CD4-positive, CD25-positive, alpha-beta regulatory T cell (primary cell): ENCODE measurements around the gene GUCY1A2. TPM values are rescaled to one million over a fixed set of nuclear protein-coding genes. Genes with fewer than 3 reads are reported as not detected.
"Not testable (repeated sequence)": the region's sequence is repeated elsewhere in the genome, so short reads cannot be mapped to it uniquely, and the experiment has no call there.

Source experiments
- ATAC-seq, 2 donors: fragments of 150-1000 bp; cut with Tn5 transposase; one replicate each; pipeline ENCODE4 v1.10.0; 2021; ENCODE audit warnings: low read depth in 2 of 2, moderate number of reproducible peaks in 2 of 2, moderate library complexity in 1 of 2
- DNase-seq, 3 donors: peaks; one replicate each; pipeline versions ENCODE4 v3.0.0 to v3.0.0-alpha.2; 2012 to 2022; ENCODE audit warnings: mixed read lengths in 1 of 3
- H3K27ac ChIP-seq: one replicate; pipeline ENCODE4 v1.7.0; 2013; ENCODE audit warnings: mild to moderate bottlenecking, low read length; ENCODE audit not compliant: insufficient read depth, poor library complexity, severe bottlenecking
- H3K27me3 ChIP-seq: one replicate; pipeline ENCODE4 v1.7.0; 2013; ENCODE audit warnings: low read length; ENCODE audit not compliant: control insufficient read depth, insufficient read depth
- H3K36me3 ChIP-seq: one replicate; pipeline ENCODE4 v1.7.0; 2013; ENCODE audit warnings: mild to moderate bottlenecking, low read length, moderate library complexity; ENCODE audit not compliant: control insufficient read depth, insufficient read depth
- H3K4me1 ChIP-seq: 2 replicates; pipeline ENCODE4 v1.7.0; 2013; ENCODE audit warnings: mild to moderate bottlenecking, low read length; ENCODE audit not compliant: insufficient read depth, control insufficient read depth, poor library complexity, severe bottlenecking
- H3K4me3 ChIP-seq: one replicate; pipeline ENCODE4 v1.7.0; 2013; ENCODE audit warnings: low read depth, mild to moderate bottlenecking, low read length, moderate library complexity
- H3K9me3 ChIP-seq, 2 experiments: 1 replicate in 1 of 2; 2 replicates in 1 of 2; pipeline ENCODE4 v1.7.0; 2013; ENCODE audit warnings: low read length in 2 of 2, mild to moderate bottlenecking in 1 of 2, moderate library complexity in 1 of 2; ENCODE audit not compliant: control insufficient read depth in 2 of 2
- H3K27ac Mint-ChIP-seq, 3 donors: one replicate each; pipeline ENCODE4 v1.8.0; 2020 to 2022; ENCODE audit warnings: mild to moderate bottlenecking in 3 of 3, mixed read lengths in 3 of 3, moderate library complexity in 2 of 3
- H3K27me3 Mint-ChIP-seq: one replicate; pipeline ENCODE4 v1.8.0; 2022; ENCODE audit warnings: mild to moderate bottlenecking, mixed read lengths
- H3K36me3 Mint-ChIP-seq: one replicate; pipeline ENCODE4 v1.8.0; 2020; ENCODE audit warnings: mixed read lengths
- H3K4me1 Mint-ChIP-seq, 4 donors: one replicate each; pipeline ENCODE4 v1.8.0; 2020 to 2022; ENCODE audit warnings: mixed read lengths in 4 of 4, mild to moderate bottlenecking in 1 of 4
- H3K4me3 Mint-ChIP-seq, 4 donors: one replicate each; pipeline ENCODE4 v1.8.0; 2020 to 2022; ENCODE audit warnings: mild to moderate bottlenecking in 4 of 4, mixed read lengths in 4 of 4, moderate library complexity in 3 of 4
- H3K9me3 Mint-ChIP-seq, 7 donors: one replicate each; pipeline ENCODE4 v1.8.0; 2020 to 2022; ENCODE audit warnings: mixed read lengths in 7 of 7, mild to moderate bottlenecking in 3 of 7, moderate library complexity in 2 of 7
- polyA plus RNA-seq, 4 donors: library from polyadenylated mRNA; unstranded; fragments of 300-500 nt; fragmentation: Illumina TruSeq; gene quantifications; one replicate each; pipeline ENCODE4 v1.2.3, GENCODE V29; 2021
- total RNA-seq: library from RNA; stranded (reverse); gene quantifications from one replicate; pipeline ENCODE4 v1.2.3, GENCODE V29; 2022

GUCY1A2 gene
- total and polyA plus RNA-seq, 5 donors from 2014 or later, result not detected

- Mint-ChIP-seq H3K36me3 (no peaks in the 10 kb centered on the region), H3K4me3 (no peak overlapping the region), H3K27me3 (no peaks in the 10 kb centered on the region), H3K27ac (no peak overlapping the region), H3K4me1 (no peaks in the 10 kb centered on the region), H3K9me3 (peaks cover 5 to 27% (median 10%) of the 10 kb centered on the region in 7 donors)
- no peak for ATAC-seq
- H3K36me3 ChIP-seq, result no peaks in the 10 kb centered on the region
- no peak overlapping the region for H3K27ac ChIP-seq
- no peak overlapping the region for H3K4me3 ChIP-seq
- H3K4me1 ChIP-seq, result no peaks in the 10 kb centered on the region
- DNase-seq, result no peak
- no peaks in the 10 kb centered on the region for H3K27me3 ChIP-seq
- H3K9me3 ChIP-seq, result no peaks in the 10 kb centered on the region
These were observed 189.3 kb downstream of the GUCY1A2 start for GRCh38 chr11:106828976-106829375.

DNA sequence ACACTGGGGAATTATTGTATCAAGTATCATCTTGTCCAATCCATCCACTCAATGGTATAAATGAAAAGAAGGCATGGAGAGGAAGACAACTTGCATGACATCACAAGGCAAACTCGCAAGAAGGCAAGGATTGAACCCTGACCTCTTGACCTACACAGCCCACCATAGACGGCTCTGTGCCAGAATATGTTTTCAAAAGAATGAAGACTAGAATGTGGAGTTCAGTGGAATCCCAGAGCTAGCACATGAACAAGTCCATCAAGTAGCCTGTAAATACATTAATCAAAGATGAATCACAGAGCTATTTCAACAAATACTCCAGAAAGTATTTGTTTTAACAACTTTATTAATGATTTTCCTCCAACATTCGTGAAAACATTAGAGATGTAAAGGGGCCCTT, 189.7 kb downstream of the GUCY1A2 start:
- Mint-ChIP-seq H3K9me3 (peaks cover 5 to 27% (median 10%) of the 10 kb centered on the region in 7 donors), H3K27me3 (no peaks in the 10 kb centered on the region), H3K36me3 (no peaks in the 10 kb centered on the region), H3K4me1 (no peaks in the 10 kb centered on the region), H3K27ac (no peak overlapping the region), H3K4me3 (no peak overlapping the region)
- Histone ChIP-seq H3K27ac (no peak overlapping the region), H3K4me3 (no peak overlapping the region), H3K4me1 (no peaks in the 10 kb centered on the region), H3K36me3 (no peaks in the 10 kb centered on the region), H3K27me3 (no peaks in the 10 kb centered on the region), H3K9me3 (no peaks in the 10 kb centered on the region)
- DNase-seq (no peak), ATAC-seq (no peak)

DNA sequence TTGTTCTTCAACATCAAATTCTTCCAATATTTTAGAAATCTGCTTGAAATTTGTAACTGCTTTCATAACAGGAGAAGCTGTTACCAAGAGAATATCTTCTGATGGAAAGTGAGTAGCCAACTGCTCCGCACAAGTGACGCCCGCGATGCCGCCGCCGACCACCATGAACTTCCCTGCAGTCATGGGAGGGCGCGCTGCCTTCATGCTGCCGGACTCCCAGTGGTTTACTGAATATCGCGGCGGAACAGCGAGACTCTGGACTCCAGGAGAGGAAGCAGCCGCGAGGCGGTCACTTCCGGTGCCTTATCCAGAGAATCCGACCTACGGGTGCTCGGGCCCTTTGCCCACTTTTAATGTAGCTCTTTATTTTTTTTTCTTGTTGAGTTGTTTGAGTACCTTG, 190.6 kb downstream of the GUCY1A2 start:
- H3K36me3 ChIP-seq, result no peaks in the 10 kb centered on the region
- H3K27me3 ChIP-seq, result no peaks in the 10 kb centered on the region
- Mint-ChIP-seq H3K9me3 (peaks cover 5 to 23% (median 12%) of the 10 kb centered on the region in 7 donors), H3K4me3 (no peak overlapping the region), H3K27me3 (no peaks in the 10 kb centered on the region), H3K4me1 (no peaks in the 10 kb centered on the region), H3K27ac (no peak overlapping the region), H3K36me3 (no peaks in the 10 kb centered on the region)
- no peak overlapping the region for H3K27ac ChIP-seq
- H3K4me3 ChIP-seq, result no peak overlapping the region
- no peak for ATAC-seq
- DNase-seq, result no peak
- no peaks in the 10 kb centered on the region for H3K4me1 ChIP-seq
- H3K9me3 ChIP-seq, result no peaks in the 10 kb centered on the region

DNA sequence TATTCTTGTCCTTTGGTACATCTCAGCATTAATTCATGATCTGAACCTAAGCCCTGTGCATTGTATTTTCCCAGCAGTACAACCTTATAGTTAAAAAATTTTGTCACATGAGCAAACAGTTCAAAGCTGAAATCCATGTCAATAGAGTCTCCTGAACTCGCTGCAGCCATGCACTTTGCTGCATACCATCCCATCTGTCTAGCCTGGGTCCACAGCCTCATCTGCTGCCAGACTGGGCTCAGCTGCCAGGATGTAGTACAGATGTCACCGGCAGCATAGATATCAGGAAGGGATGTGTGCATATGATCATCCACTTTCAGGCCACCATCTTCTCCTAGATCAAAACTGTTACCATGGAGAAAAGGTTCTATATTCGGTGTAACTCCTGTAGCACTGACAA, 191.7 kb downstream of the GUCY1A2 start:
- H3K27me3 Mint-ChIP-seq, H3K4me3 Mint-ChIP-seq, H3K4me1 Mint-ChIP-seq, ATAC-seq, H3K36me3 Mint-ChIP-seq, H3K27me3 ChIP-seq, H3K4me3 ChIP-seq, H3K27ac ChIP-seq, H3K4me1 ChIP-seq, H3K36me3 ChIP-seq, H3K9me3 ChIP-seq, H3K27ac Mint-ChIP-seq, DNase-seq: not testable (repeated sequence)
- H3K9me3 Mint-ChIP-seq, result peaks cover 6 to 23% (median 13%) of the 10 kb centered on the region in 7 donors

GRCh38 chr11:106821826-106822225, 196.4 kb downstream of the GUCY1A2 start:
- Mint-ChIP-seq H3K9me3 (peaks cover 1 to 13% (median 6%) of the 10 kb centered on the region in 7 donors), H3K27me3 (no peaks in the 10 kb centered on the region)
- H3K27me3 ChIP-seq, result no peaks in the 10 kb centered on the region

DNA sequence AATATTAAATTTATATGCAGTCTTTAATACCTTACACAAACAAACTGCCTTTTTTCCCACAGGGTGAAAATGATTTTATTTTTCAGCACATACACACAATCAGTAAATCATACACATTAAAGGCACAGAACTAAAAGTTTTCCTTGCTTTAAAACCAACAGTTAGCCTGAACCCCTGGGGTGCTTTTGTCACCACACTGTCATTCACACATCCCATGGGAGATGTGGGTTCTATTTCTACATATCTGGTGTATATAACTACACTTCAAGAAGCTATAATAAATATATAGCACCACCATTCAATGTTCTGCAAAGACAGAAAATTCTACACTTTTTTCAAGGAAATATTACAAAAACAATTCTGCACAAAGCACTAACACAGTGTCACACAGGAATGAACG, 197.0 kb downstream of the GUCY1A2 start:
- H3K4me3 Mint-ChIP-seq, result no peak overlapping the region
- no peak overlapping the region for H3K27ac Mint-ChIP-seq
- Histone ChIP-seq H3K27ac (no peak overlapping the region), H3K4me3 (no peak overlapping the region), H3K4me1 (no peaks in the 10 kb centered on the region), H3K27me3 (no peaks in the 10 kb centered on the region), H3K36me3 (no peaks in the 10 kb centered on the region), H3K9me3 (no peaks in the 10 kb centered on the region)
- no peaks in the 10 kb centered on the region for H3K4me1 Mint-ChIP-seq
- H3K9me3 Mint-ChIP-seq, result peaks cover 1 to 13% (median 4%) of the 10 kb centered on the region in 7 donors
- no peaks in the 10 kb centered on the region for H3K36me3 Mint-ChIP-seq
- ATAC-seq (no peak), DNase-seq (no peak)
- no peaks in the 10 kb centered on the region for H3K27me3 Mint-ChIP-seq

More at GRCh38 chr11:106821826-106822225, 196.4 kb downstream of the GUCY1A2 start:
- Histone ChIP-seq H3K4me1 (no peaks in the 10 kb centered on the region), H3K27ac (no peak overlapping the region), H3K36me3 (no peaks in the 10 kb centered on the region), H3K9me3 (no peaks in the 10 kb centered on the region), H3K4me3 (no peak overlapping the region)
- DNase-seq (no peak), ATAC-seq (no peak)
- H3K27ac Mint-ChIP-seq, result no peak overlapping the region
- H3K4me1 Mint-ChIP-seq, result no peaks in the 10 kb centered on the region
- no peak overlapping the region for H3K4me3 Mint-ChIP-seq
- no peaks in the 10 kb centered on the region for H3K36me3 Mint-ChIP-seq

GRCh38 chr11:106818443-106818842, 199.8 kb downstream of the GUCY1A2 start:
- no peaks in the 10 kb centered on the region for H3K4me1 Mint-ChIP-seq
- H3K4me3 Mint-ChIP-seq, result no peak overlapping the region
- no peak overlapping the region for H3K27ac Mint-ChIP-seq
- H3K27me3 Mint-ChIP-seq, result no peaks in the 10 kb centered on the region
- Histone ChIP-seq H3K27ac (no peak overlapping the region), H3K4me1 (no peaks in the 10 kb centered on the region), H3K36me3 (no peaks in the 10 kb centered on the region), H3K9me3 (no peaks in the 10 kb centered on the region), H3K27me3 (no peaks in the 10 kb centered on the region), H3K4me3 (no peak overlapping the region)
- H3K9me3 Mint-ChIP-seq, result peaks cover 1 to 20% (median 6%) of the 10 kb centered on the region in 7 donors
- ATAC-seq (no peak), DNase-seq (no peak)
- no peaks in the 10 kb centered on the region for H3K36me3 Mint-ChIP-seq

GRCh38 chr11:106815209-106815608, 203.1 kb downstream of the GUCY1A2 start:
- Histone ChIP-seq H3K27ac (no peak overlapping the region), H3K4me1 (no peaks in the 10 kb centered on the region), H3K4me3 (no peak overlapping the region), H3K9me3 (no peaks in the 10 kb centered on the region), H3K36me3 (no peaks in the 10 kb centered on the region), H3K27me3 (no peaks in the 10 kb centered on the region)
- no peaks in the 10 kb centered on the region for H3K27me3 Mint-ChIP-seq
- ATAC-seq, result no peak
- no peak for DNase-seq
- H3K4me3 Mint-ChIP-seq, result no peak overlapping the region
- H3K36me3 Mint-ChIP-seq, result no peaks in the 10 kb centered on the region
- no peaks in the 10 kb centered on the region for H3K4me1 Mint-ChIP-seq
- peaks cover 0 to 26% (median 4%) of the 10 kb centered on the region in 7 donors for H3K9me3 Mint-ChIP-seq
- no peak overlapping the region for H3K27ac Mint-ChIP-seq
